ENCODE data around the gene GNAT1. TPM values are rescaled to one million over a fixed set of nuclear protein-coding genes. Genes with fewer than 3 reads are reported as not detected.

GNAT1 gene
- total RNA-seq, 2 donors from 2014 or later = not detected

DNA sequence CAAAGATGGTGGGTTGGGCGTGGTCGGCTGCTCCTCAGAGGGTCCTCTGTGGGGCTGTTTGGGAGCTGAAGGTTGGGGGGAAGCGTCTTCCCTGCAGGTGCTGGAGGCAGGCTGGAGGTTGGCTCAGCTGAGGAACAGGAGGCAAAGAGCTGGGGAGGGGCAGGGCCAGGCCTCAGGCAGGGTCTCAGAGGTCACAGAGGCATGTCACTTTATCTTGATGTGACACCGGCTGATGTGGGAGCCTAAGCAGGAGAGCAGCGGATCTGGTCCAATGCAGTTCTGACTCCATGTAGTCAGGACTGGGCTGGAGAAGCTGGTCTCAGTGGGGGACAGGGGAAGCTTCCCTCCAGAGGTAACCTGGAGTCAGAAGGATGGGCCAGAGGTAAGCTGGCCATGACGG, 7.7 kb upstream of the GNAT1 start:
- H3K27ac ChIP-seq = no peak overlapping the region
- H3K4me1 ChIP-seq (replicated peaks) = no peaks in the 10 kb centered on the region
- no peak overlapping the region for H3K4me3 ChIP-seq
- DNase-seq (ENCODE audit: low spot score) = no peak
- TF ChIP-seq, protein P1, sequence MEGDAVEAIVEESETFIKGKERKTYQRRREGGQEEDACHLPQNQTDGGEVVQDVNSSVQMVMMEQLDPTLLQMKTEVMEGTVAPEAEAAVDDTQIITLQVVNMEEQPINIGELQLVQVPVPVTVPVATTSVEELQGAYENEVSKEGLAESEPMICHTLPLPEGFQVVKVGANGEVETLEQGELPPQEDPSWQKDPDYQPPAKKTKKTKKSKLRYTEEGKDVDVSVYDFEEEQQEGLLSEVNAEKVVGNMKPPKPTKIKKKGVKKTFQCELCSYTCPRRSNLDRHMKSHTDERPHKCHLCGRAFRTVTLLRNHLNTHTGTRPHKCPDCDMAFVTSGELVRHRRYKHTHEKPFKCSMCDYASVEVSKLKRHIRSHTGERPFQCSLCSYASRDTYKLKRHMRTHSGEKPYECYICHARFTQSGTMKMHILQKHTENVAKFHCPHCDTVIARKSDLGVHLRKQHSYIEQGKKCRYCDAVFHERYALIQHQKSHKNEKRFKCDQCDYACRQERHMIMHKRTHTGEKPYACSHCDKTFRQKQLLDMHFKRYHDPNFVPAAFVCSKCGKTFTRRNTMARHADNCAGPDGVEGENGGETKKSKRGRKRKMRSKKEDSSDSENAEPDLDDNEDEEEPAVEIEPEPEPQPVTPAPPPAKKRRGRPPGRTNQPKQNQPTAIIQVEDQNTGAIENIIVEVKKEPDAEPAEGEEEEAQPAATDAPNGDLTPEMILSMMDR (IDR thresholded peaks at IDR 0.05) = no peak
- TF ChIP-seq POLR2A (IDR thresholded peaks at IDR 0.05) (no peak), POLR2AphosphoS5 (IDR thresholded peaks at IDR 0.05) (no peak)
- 85% methylated on average over 6 of the region's 6 CpGs for WGBS
- intact Hi-C loops (cut with DNase I) = no loop called here
- no peaks in the 10 kb centered on the region for H3K9me3 ChIP-seq
- H3K36me3 ChIP-seq = no peaks in the 10 kb centered on the region
- no peaks in the 10 kb centered on the region for H3K27me3 ChIP-seq (replicated peaks; ENCODE audit: insufficient read depth)

DNA sequence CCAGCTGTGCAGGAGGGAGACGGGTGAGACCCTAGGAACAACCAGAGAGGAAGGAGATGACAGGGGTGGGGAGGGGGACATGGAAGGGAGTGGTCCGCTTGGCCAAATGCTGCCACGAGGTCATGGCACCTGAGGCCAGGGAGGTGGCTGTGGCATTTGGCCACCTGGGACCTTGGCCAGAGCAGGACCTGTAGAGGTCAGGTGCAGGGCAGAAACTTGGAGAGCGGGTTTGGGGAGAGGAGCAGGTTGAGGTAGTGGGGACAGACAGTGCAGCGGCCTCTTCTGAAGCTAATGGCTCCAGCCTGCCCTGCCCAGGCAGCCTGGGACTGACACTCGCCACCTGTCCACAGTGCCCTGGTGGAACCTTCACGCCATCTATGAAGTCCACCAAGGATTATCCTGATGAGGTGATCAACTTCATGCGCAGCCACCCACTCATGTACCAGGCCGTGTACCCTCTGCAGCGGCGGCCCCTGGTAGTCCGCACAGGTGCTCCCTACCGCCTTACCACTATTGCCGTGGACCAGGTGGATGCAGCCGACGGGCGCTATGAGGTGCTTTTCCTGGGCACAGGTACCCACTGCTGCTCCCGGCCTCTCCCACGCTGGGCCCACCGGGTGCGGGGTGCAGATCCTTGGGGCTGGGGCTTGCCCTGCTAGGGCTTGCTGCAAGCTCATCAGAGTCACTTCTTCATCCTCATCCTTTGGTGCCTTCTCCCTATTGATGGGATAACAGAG, 7.0 kb upstream of the GNAT1 start:
- no peaks in the 10 kb centered on the region for H3K36me3 ChIP-seq
- 84% methylated on average over 13 of the region's 21 CpGs for WGBS
- no peak for DNase-seq (ENCODE audit: low spot score)
- H3K27me3 ChIP-seq (replicated peaks; ENCODE audit: insufficient read depth) = no peaks in the 10 kb centered on the region
- H3K4me1 ChIP-seq (replicated peaks) = no peaks in the 10 kb centered on the region
- no peak overlapping the region for H3K4me3 ChIP-seq
- no peak overlapping the region for H3K27ac ChIP-seq
- TF ChIP-seq POLR2A (IDR thresholded peaks at IDR 0.05) (no peak), POLR2AphosphoS5 (IDR thresholded peaks at IDR 0.05) (no peak)
- TF ChIP-seq, protein P1 (IDR thresholded peaks at IDR 0.05) = no peak
- intact Hi-C loops (cut with DNase I) = no loop called here
- no peaks in the 10 kb centered on the region for H3K9me3 ChIP-seq

DNA sequence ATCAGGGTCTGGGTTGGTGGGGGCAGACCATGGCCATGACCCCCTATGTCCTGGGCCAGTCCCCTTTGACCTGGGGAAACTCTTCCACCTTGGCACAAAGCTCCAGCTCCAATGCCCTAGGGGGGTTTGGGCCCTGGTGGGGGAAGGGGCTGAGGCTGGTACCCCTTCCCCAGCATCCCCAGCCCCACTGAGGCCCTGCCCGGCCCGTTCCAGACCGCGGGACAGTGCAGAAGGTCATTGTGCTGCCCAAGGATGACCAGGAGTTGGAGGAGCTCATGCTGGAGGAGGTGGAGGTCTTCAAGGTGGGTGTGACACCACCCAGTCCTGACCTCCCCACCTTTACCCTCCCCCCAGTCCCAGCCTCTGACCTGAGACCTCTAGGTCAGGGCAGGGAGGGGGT, 6.2 kb upstream of the GNAT1 start:
- no peaks in the 10 kb centered on the region for H3K27me3 ChIP-seq (replicated peaks; ENCODE audit: insufficient read depth)
- no peaks in the 10 kb centered on the region for H3K4me1 ChIP-seq (replicated peaks)
- WGBS = 93% methylated on average over 4 of the region's 4 CpGs
- no peak overlapping the region for H3K27ac ChIP-seq
- no peak for DNase-seq (ENCODE audit: low spot score)
- intact Hi-C loops (cut with DNase I) = no loop called here
- TF ChIP-seq POLR2A (IDR thresholded peaks at IDR 0.05) (no peak), POLR2AphosphoS5 (IDR thresholded peaks at IDR 0.05) (no peak)
- TF ChIP-seq, protein P1 (IDR thresholded peaks at IDR 0.05) = no peak
- H3K9me3 ChIP-seq = no peaks in the 10 kb centered on the region
- no peaks in the 10 kb centered on the region for H3K36me3 ChIP-seq
- no peak overlapping the region for H3K4me3 ChIP-seq

DNA sequence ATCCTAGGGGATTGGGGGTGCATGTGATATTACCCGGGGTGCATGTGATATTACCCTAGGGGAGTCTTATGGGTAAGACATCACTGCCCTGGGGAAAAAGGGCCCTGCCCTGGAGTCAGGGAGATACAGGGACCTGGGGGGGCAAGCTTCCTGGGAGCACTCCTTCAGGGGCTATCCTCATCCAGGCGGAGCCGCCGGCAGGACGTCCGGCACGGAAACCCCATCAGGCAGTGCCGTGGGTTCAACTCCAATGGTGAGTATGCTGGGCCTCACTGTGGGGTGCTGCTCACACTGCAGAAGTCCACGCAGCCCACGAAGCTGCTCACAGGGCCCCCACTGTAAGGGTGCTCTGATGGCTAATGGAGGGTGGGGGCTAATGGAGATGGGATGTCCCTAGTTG, 5.3 kb upstream of the GNAT1 start:
- intact Hi-C loops (cut with DNase I) = no loop called here
- Histone ChIP-seq H3K27me3 (replicated peaks; ENCODE audit: insufficient read depth) (no peaks in the 10 kb centered on the region), H3K36me3 (no peaks in the 10 kb centered on the region), H3K4me1 (replicated peaks) (no peaks in the 10 kb centered on the region), H3K27ac (no peak overlapping the region), H3K9me3 (no peaks in the 10 kb centered on the region), H3K4me3 (no peak overlapping the region)
- 94% methylated on average over 10 of the region's 10 CpGs for WGBS
- no peak for DNase-seq (ENCODE audit: low spot score)
- no peak for TF ChIP-seq POLR2A (IDR thresholded peaks at IDR 0.05)
- TF ChIP-seq, protein P1 (IDR thresholded peaks at IDR 0.05) = no peak
- no peak for TF ChIP-seq POLR2AphosphoS5 (IDR thresholded peaks at IDR 0.05)

DNA sequence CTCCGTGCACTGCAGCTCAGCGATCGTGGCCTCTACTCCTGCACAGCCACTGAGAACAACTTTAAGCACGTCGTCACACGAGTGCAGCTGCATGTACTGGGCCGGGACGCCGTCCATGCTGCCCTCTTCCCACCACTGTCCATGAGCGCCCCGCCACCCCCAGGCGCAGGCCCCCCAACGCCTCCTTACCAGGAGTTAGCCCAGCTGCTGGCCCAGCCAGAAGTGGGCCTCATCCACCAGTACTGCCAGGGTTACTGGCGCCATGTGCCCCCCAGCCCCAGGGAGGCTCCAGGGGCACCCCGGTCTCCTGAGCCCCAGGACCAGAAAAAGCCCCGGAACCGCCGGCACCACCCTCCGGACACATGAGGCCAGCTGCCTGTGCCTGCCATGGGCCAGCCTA, 3.7 kb upstream of the GNAT1 start:
- TF ChIP-seq POLR2A (IDR thresholded peaks at IDR 0.05) = no peak
- TF ChIP-seq POLR2AphosphoS5 (IDR thresholded peaks at IDR 0.05) = no peak
- TF ChIP-seq, protein P1 (IDR thresholded peaks at IDR 0.05) = no peak
- WGBS = 87% methylated on average over 19 of the region's 19 CpGs

More for the DNA sequence above, 3.7 kb upstream of the GNAT1 start:
- no peaks in the 10 kb centered on the region for H3K27me3 ChIP-seq (replicated peaks; ENCODE audit: insufficient read depth)
- H3K4me1 ChIP-seq (replicated peaks) = no peaks in the 10 kb centered on the region
- H3K9me3 ChIP-seq = no peaks in the 10 kb centered on the region
- intact Hi-C loops (cut with DNase I) = no loop called here
- H3K4me3 ChIP-seq = no peak overlapping the region
- no peak overlapping the region for H3K27ac ChIP-seq
- no peaks in the 10 kb centered on the region for H3K36me3 ChIP-seq
- DNase-seq (ENCODE audit: low spot score) = no peak
